Endothelial cell of umbilical vein (primary cell): ENCODE data around the gene MYO1A. TPM values are rescaled to one million over a fixed set of nuclear protein-coding genes. Genes with fewer than 3 reads are reported as not detected.

Experiments used
- BruUV-seq: library from RNA; stranded (reverse); fragments of 400-500 nt; replicated peaks from 2 replicates; lab custom pipeline; 2021; lab: Mats Ljungman, UMichigan
- CTCF ChIA-PET: fragments of 300-600, 350-600 bp; sonication (Branson Sonifier 250); formaldehyde crosslinking; loops from one replicate; lab custom pipeline; 2021; ENCODE audit warnings: antibody characterized with exemption, inconsistent platforms; lab: Charles Lee
- POLR2A ChIA-PET: fragments of 300-600, 350-600 bp; sonication (Branson Sonifier 250); formaldehyde crosslinking; loops from one replicate; lab custom pipeline; 2021; ENCODE audit warnings: antibody characterized with exemption, inconsistent platforms; lab: Charles Lee
- DNase-seq: peaks from one replicate; pipeline ENCODE4 v3.0.0-alpha.2; 2011; ENCODE audit warnings: low read depth, low spot score
- FAIRE-seq: peaks from 2 replicates; lab custom pipeline; 2011; peaks lifted over from hg19 to GRCh38; lab: Jason Lieb, UNC
- H2AFZ ChIP-seq: 2 replicates; pipeline ENCODE4 v1.6.0; 2012; ENCODE audit warnings: low read depth, low read length, control low read depth, inconsistent platforms
- H3K27ac ChIP-seq: 2 replicates; pipeline ENCODE4 v1.5.1; 2011; ENCODE audit warnings: low read depth, mild to moderate bottlenecking, control low read depth, low read length, moderate library complexity; ENCODE audit not compliant: insufficient read depth
- H3K27me3 ChIP-seq, 2 experiments: 2 replicates each; pipeline versions ENCODE4 v1.6.0 to v1.6.1; 2011; ENCODE audit warnings: low read length in 2 of 2, mixed read lengths in 1 of 2; ENCODE audit not compliant: control insufficient read depth in 2 of 2, insufficient read depth in 2 of 2
- H3K36me3 ChIP-seq, 2 experiments: 2 replicates in 1 of 2; 3 replicates in 1 of 2; pipeline ENCODE4 v1.5.1; 2011; ENCODE audit warnings: low read length in 2 of 2, mild to moderate bottlenecking in 1 of 2, moderate library complexity in 1 of 2; ENCODE audit not compliant: control insufficient read depth in 2 of 2, insufficient read depth in 2 of 2; ENCODE audit errors: extremely low read depth in 1 of 2
- H3K4me1 ChIP-seq: 3 replicates; pipeline ENCODE4 v1.5.1; 2011; ENCODE audit warnings: mild to moderate bottlenecking, low read length; ENCODE audit not compliant: control insufficient read depth, insufficient read depth; ENCODE audit errors: extremely low read depth
- H3K4me2 ChIP-seq: 2 replicates; pipeline ENCODE4 v1.6.1; 2011; ENCODE audit warnings: low read length, control low read depth, mixed read lengths; ENCODE audit not compliant: insufficient read depth
- H3K4me3 ChIP-seq, 3 experiments: fragments of 200-600 bp in 1 of 3; sonication (generic), shearing (Covaris generic) in 1 of 3; replicated peaks in 1 of 3; 2 replicates each; pipeline ENCODE4 v1.5.1; 2011 to 2016; ENCODE audit warnings: control low read depth in 3 of 3, low read length in 3 of 3, mild to moderate bottlenecking in 2 of 3, inconsistent platforms in 1 of 3, low read depth in 1 of 3, moderate library complexity in 1 of 3; ENCODE audit not compliant: insufficient read depth in 1 of 3
- H3K79me2 ChIP-seq: 2 replicates; pipeline ENCODE4 v1.6.0; 2012; ENCODE audit warnings: low read length, inconsistent platforms; ENCODE audit not compliant: control insufficient read depth, insufficient read depth
- H3K9ac ChIP-seq: replicated peaks from 2 replicates; pipeline ENCODE3; 2011; ENCODE audit warnings: low read length, control low read depth; ENCODE audit not compliant: insufficient read depth; ENCODE audit errors: extremely low read depth
- H3K9me1 ChIP-seq: replicated peaks from 3 replicates; pipeline ENCODE4 v1.6.0; 2011; ENCODE audit warnings: mild to moderate bottlenecking, low read length; ENCODE audit not compliant: control insufficient read depth, insufficient read depth; ENCODE audit errors: extremely low read depth
- H3K9me3 ChIP-seq: replicated peaks from 2 replicates; pipeline ENCODE4 v1.5.1; 2012; ENCODE audit warnings: low read length, inconsistent platforms; ENCODE audit not compliant: control insufficient read depth, insufficient read depth
- H4K20me1 ChIP-seq: replicated peaks from 2 replicates; pipeline ENCODE3; 2011; ENCODE audit warnings: mild to moderate bottlenecking, low read length; ENCODE audit not compliant: control insufficient read depth, insufficient read depth; ENCODE audit errors: extremely low read depth
- CTCF ChIP-seq, 2 donors: IDR thresholded peaks; 1 replicate in 1 of 2; 2 replicates in 1 of 2; pipeline ENCODE4 v1.5.1; 2011; ENCODE audit warnings: low read length in 2 of 2, mild to moderate bottlenecking in 2 of 2, moderate library complexity in 2 of 2, control low read depth in 1 of 2, inconsistent platforms in 1 of 2, low read depth in 1 of 2; ENCODE audit not compliant: insufficient read depth in 1 of 2; ENCODE audit errors: extremely low read depth in 1 of 2
- EZH2 ChIP-seq: IDR thresholded peaks from 2 replicates; pipeline ENCODE4 v1.6.1; 2012; ENCODE audit warnings: borderline replicate concordance, low read depth, mild to moderate bottlenecking, moderate library complexity, low read length, inconsistent platforms; ENCODE audit not compliant: severe bottlenecking
- FOS ChIP-seq: IDR thresholded peaks from 2 replicates; pipeline ENCODE4 v1.6.1; 2011; ENCODE audit warnings: mild to moderate bottlenecking, low read length, moderate library complexity, borderline replicate concordance; ENCODE audit not compliant: insufficient read depth
- GATA2 ChIP-seq: IDR thresholded peaks from 2 replicates; pipeline ENCODE4 v1.7.0; 2011; ENCODE audit warnings: low read depth, mild to moderate bottlenecking, moderate library complexity, mixed read lengths, low read length; ENCODE audit not compliant: insufficient read length, insufficient read depth
- JUN ChIP-seq: IDR thresholded peaks from 2 replicates; pipeline ENCODE4 v1.6.1; 2011; ENCODE audit warnings: borderline replicate concordance, low read depth; ENCODE audit not compliant: insufficient read length, insufficient read depth
- MAX ChIP-seq: IDR thresholded peaks from 2 replicates; pipeline ENCODE4 v1.6.1; 2011; ENCODE audit not compliant: insufficient read depth, insufficient read length
- MYC ChIP-seq: IDR thresholded peaks from one replicate; pipeline ENCODE4 v1.6.1; 2011; ENCODE audit warnings: mild to moderate bottlenecking, low read depth, low read length
- POLR2A ChIP-seq: IDR thresholded peaks from 2 replicates; pipeline ENCODE4 v1.6.1; 2012; ENCODE audit warnings: low read depth, mild to moderate bottlenecking, control low read depth, low read length
- POLR2AphosphoS5 ChIP-seq: IDR thresholded peaks from 2 replicates; pipeline ENCODE4 v1.6.1; 2012; ENCODE audit warnings: low read depth, mild to moderate bottlenecking, control low read depth, low read length, moderate library complexity; ENCODE audit not compliant: insufficient read depth
- dilution Hi-C: fragments of 300-500 bp; cut with MboI; formaldehyde crosslinking; loops from one replicate; pipeline ENCODE4 v1.15.0; 2019; ENCODE audit warnings: low sequenced_read_pairs; ENCODE audit not compliant: extremely low pct_ligation_motif_present
- intact Hi-C: fragments of 100-400 bp; cut with micrococcal nuclease; formaldehyde crosslinking; loops from one replicate; pipeline ENCODE4 v1.10.0; 2022
- polyA plus RNA-seq, 4 experiments: library from polyadenylated mRNA; depleted of rRNA in 3 of 4; stranded (reverse) in 3 of 4; unstranded in 1 of 4; fragments of >200 nt; gene quantifications; 2 replicates each; pipeline versions ENCODE4 v1.2.1 to v1.2.3, GENCODE V29; 2011 to 2012; ENCODE audit warnings: missing spikeins in 1 of 4
- total RNA-seq: library from RNA; stranded (reverse); gene quantifications from 2 replicates; pipeline ENCODE4 v1.2.3, GENCODE V29; 2021

MYO1A gene
- total and polyA plus RNA-seq, 2 donors (not counting 3 experiments of a cell fraction or from before 2014, with no cell fraction given), result not detected

- peaks cover 12 to 13% of the 10 kb centered on the region in 2 experiments for H3K27me3 ChIP-seq
- FAIRE-seq (no peak), DNase-seq (no peak)
- no peaks in the 10 kb centered on the region for H3K36me3 ChIP-seq
- H3K4me3 ChIP-seq, result no peak overlapping the region
- TF ChIP-seq MYC (no peak), CTCF (IDR thresholded peaks at IDR 0.05; ENCODE audit: extremely low read depth in 1 of 2, insufficient read depth in 1 of 2, low read depth in 1 of 2, low read length in 2 of 2) (no peak), MAX (no peak), GATA2 (no peak), POLR2A (no peak), JUN (no peak), POLR2AphosphoS5 (no peak), FOS (no peak), EZH2 (no peak)
- BruUV-seq, result no TSS peak
- dilution Hi-C loops (no loop called here), intact Hi-C loops (no loop called here)
- no peaks in the 10 kb centered on the region for H3K79me2 ChIP-seq
- H2AFZ ChIP-seq, result no peak overlapping the region
- H3K27ac ChIP-seq, result no peak overlapping the region
- no peaks in the 10 kb centered on the region for H4K20me1 ChIP-seq
- CTCF ChIA-PET, result no interaction called here
- no peaks in the 10 kb centered on the region for H3K9me3 ChIP-seq
- no peak overlapping the region for H3K9ac ChIP-seq
- POLR2A ChIA-PET, result no interaction called here
- H3K9me1 ChIP-seq, result no peaks in the 10 kb centered on the region
- H3K4me1 ChIP-seq, result no peaks in the 10 kb centered on the region
- no peak overlapping the region for H3K4me2 ChIP-seq
Measured at GRCh38 chr12:57033431-57033830, 16.5 kb downstream of the MYO1A start.
